ENCODE data around the gene FGF22.

- TF ChIP-seq CTCF (IDR thresholded peaks at IDR 0.05; ENCODE audit: borderline replicate concordance, extremely low read depth, low read length, poor library complexity, severe bottlenecking) (no peak), EZH2 (IDR thresholded peaks at IDR 0.05; ENCODE audit: borderline replicate concordance, low read depth, low read length, severe bottlenecking) (no peak)
Observed at GRCh38 chr19:647566-648284, 8.0 kb downstream of the FGF22 start.
